T follicular helper cell (primary cell): ENCODE data around the gene KLHDC3.
"Not testable (repeated sequence)": the region's sequence is repeated elsewhere in the genome, so short reads cannot be mapped to it uniquely, and the experiment has no call there.

ENCODE experiments used
- DNase-seq: peaks from one replicate; pipeline ENCODE4 v3.0.0-alpha.2; 2020; ENCODE audit warnings: low read depth

The KLHDC3 gene

GRCh38 chr6:43029120-43029519, 15.1 kb downstream of the KLHDC3 start:
- DNase-seq: no peak

GRCh38 chr6:43032326-43032725, 18.3 kb downstream of the KLHDC3 start:
- no peak for DNase-seq

- no peak for DNase-seq
These were observed 19.6 kb downstream of the KLHDC3 start for GRCh38 chr6:43033496-43034189.

- no peak for DNase-seq
These were observed 20.1 kb downstream of the KLHDC3 start for GRCh38 chr6:43034190-43034525.

- DNase-seq: no peak
These were observed 21.6 kb downstream of the KLHDC3 start for GRCh38 chr6:43035495-43036194.

- DNase-seq: no peak
These were observed 22.7 kb downstream of the KLHDC3 start for GRCh38 chr6:43036712-43037111.

- DNase-seq: no peak
These were observed 23.1 kb downstream of the KLHDC3 start for GRCh38 chr6:43037197-43037596.

GRCh38 chr6:43037706-43038105, 23.7 kb downstream of the KLHDC3 start:
- DNase-seq: no peak

- no peak for DNase-seq
These were observed 24.7 kb downstream of the KLHDC3 start for GRCh38 chr6:43038727-43039126.

- DNase-seq: no peak
These were observed 26.7 kb downstream of the KLHDC3 start for GRCh38 chr6:43040542-43041257.

GRCh38 chr6:43041475-43041874, 27.4 kb downstream of the KLHDC3 start:
- DNase-seq: not testable (repeated sequence)

- DNase-seq: no peak
These were observed 29.3 kb downstream of the KLHDC3 start for GRCh38 chr6:43043310-43043709.

- no peak for DNase-seq
These were observed 31.4 kb downstream of the KLHDC3 start for GRCh38 chr6:43045371-43045930.

GRCh38 chr6:43047998-43048397, 33.9 kb downstream of the KLHDC3 start:
- DNase-seq: no peak

- DNase-seq: no peak
These were observed 36.9 kb downstream of the KLHDC3 start for GRCh38 chr6:43050981-43051380.

GRCh38 chr6:43052225-43052841, 38.3 kb downstream of the KLHDC3 start:
- DNase-seq: no peak

GRCh38 chr6:43052842-43053544, 38.9 kb downstream of the KLHDC3 start:
- DNase-seq: no peak

GRCh38 chr6:43053545-43054205, 39.6 kb downstream of the KLHDC3 start, which contains the start of gene CUL7:
TSS of gene CUL7 (minus strand) at chr6:43053851. CDS start at chr6:43052788, 1,063 bp downstream.
- peak; percentile 84 for DNase-seq

- DNase-seq: no peak
These were observed 40.3 kb downstream of the KLHDC3 start for GRCh38 chr6:43054206-43054943.

GRCh38 chr6:43055966-43056365, 41.9 kb downstream of the KLHDC3 start:
- DNase-seq: no peak
